ENCODE measurements around the gene PCK2.
A peak's percentile ranks its signal among the peaks of the same experiment; 100 is the strongest.

The PCK2 gene

DNA sequence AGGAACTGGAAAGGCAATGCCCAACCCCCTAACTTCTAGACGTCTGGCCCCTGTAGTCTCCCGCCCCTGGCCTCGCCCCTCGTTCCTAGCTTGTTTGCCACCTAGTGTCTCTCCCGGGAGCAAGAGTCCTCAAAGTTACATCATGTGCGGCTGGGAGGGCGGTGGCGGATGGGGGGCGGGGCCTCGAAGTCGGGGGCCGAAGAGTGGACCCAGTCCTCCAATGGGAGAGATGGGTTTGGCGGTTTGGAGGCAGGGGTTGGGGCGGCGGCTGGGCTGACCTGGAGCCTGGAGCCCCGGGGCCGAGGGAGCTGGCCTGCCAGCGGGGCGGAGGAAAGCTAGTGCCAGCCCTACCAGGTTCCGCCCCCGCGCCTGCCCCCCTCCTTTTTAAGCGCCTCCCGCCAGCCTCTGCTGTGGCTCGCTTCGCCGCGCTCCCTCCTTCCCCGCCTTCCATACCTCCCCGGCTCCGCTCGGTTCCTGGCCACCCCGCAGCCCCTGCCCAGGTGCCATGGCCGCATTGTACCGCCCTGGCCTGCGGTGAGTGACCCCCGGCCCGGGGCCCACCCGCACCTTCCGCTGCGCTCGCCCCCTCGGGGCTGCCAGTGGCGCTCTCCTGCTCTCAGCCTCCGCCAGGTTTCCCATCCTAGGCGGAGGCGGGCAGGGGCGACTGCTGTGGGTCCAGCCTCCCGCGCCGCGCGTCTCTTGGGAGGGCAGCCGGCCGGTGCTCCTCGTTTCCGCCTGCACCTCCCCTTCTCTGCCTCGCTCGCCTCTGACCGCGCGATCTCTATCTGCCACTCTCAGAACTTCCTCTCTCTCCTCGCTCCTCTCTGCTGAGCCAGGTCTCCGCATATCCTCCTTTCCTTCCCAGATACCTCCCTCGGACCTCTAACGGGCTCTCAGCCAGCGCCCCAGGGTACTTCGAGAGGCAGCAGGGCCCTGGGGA, at the start of gene PCK2 (continued):
- TF ChIP-seq, protein P1, sequence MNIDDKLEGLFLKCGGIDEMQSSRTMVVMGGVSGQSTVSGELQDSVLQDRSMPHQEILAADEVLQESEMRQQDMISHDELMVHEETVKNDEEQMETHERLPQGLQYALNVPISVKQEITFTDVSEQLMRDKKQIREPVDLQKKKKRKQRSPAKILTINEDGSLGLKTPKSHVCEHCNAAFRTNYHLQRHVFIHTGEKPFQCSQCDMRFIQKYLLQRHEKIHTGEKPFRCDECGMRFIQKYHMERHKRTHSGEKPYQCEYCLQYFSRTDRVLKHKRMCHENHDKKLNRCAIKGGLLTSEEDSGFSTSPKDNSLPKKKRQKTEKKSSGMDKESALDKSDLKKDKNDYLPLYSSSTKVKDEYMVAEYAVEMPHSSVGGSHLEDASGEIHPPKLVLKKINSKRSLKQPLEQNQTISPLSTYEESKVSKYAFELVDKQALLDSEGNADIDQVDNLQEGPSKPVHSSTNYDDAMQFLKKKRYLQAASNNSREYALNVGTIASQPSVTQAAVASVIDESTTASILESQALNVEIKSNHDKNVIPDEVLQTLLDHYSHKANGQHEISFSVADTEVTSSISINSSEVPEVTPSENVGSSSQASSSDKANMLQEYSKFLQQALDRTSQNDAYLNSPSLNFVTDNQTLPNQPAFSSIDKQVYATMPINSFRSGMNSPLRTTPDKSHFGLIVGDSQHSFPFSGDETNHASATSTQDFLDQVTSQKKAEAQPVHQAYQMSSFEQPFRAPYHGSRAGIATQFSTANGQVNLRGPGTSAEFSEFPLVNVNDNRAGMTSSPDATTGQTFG (tag by site-specific recombination; IDR thresholded peaks at IDR 0.05; ENCODE audit: borderline replicate concordance), result no peak
- TF ChIP-seq ZNF274 (IDR thresholded peaks at IDR 0.05; ENCODE audit: low read length) (no peak), ZNF274 (tag by site-specific recombination; IDR thresholded peaks at IDR 0.05; ENCODE audit: borderline replicate concordance) (no peak), ATF2 (tag by site-specific recombination; IDR thresholded peaks at IDR 0.05; ENCODE audit: low read depth) (no peak), TRIM28 (IDR thresholded peaks at IDR 0.05; ENCODE audit: borderline replicate concordance, low read length) (no peak), SALL2 (tag by site-specific recombination; IDR thresholded peaks at IDR 0.05; ENCODE audit: borderline replicate concordance) (no peak), ZNF610 (tag by site-specific recombination; IDR thresholded peaks at IDR 0.05; ENCODE audit: borderline replicate concordance) (no peak), ZNF48 (tag by site-specific recombination; IDR thresholded peaks at IDR 0.05) (no peak), ZNF529 (tag by site-specific recombination; IDR thresholded peaks at IDR 0.05; ENCODE audit: insufficient replicate concordance) (no peak), ZNF146 (tag by site-specific recombination; IDR thresholded peaks at IDR 0.05) (peak; percentile 10; the same call in 1 of the 2 replicates), ZNF19 (tag by site-specific recombination; IDR thresholded peaks at IDR 0.05; ENCODE audit: low read depth) (no peak), YY1 (tag by site-specific recombination; IDR thresholded peaks at IDR 0.05) (peak; percentile 50; the same call in 1 of the 2 replicates), PBX3 (CRISPR knock-in tag; IDR thresholded peaks at IDR 0.05) (peak; percentile 30; the same call in 1 of the 2 replicates), ZNF2 (tag by site-specific recombination; IDR thresholded peaks at IDR 0.05) (peak; percentile 77; the same call in 1 of the 2 replicates), ZNF24 (tag by site-specific recombination; IDR thresholded peaks at IDR 0.05) (no peak), ZNF211 (tag by site-specific recombination; IDR thresholded peaks at IDR 0.05; ENCODE audit: low read depth) (no peak), ZNF501 (tag by site-specific recombination; IDR thresholded peaks at IDR 0.05) (no peak; the same call in 1 of the 2 replicates), MYNN (tag by site-specific recombination; IDR thresholded peaks at IDR 0.05; ENCODE audit: borderline replicate concordance) (no peak), ZNF354C (tag by site-specific recombination; IDR thresholded peaks at IDR 0.05; ENCODE audit: borderline replicate concordance, low read depth) (no peak), ZBTB11 (tag by site-specific recombination; conservative IDR thresholded peaks at IDR 0.05; ENCODE audit: low read depth) (no peak; the same call in none of the 2 replicates), ZNF621 (tag by site-specific recombination; IDR thresholded peaks at IDR 0.05) (no peak), ELK4 (IDR thresholded peaks at IDR 0.05; ENCODE audit: borderline replicate concordance, low read depth, low read length) (no peak), ZNF701 (tag by site-specific recombination; IDR thresholded peaks at IDR 0.05) (no peak)
- TF ChIP-seq, protein P2, sequence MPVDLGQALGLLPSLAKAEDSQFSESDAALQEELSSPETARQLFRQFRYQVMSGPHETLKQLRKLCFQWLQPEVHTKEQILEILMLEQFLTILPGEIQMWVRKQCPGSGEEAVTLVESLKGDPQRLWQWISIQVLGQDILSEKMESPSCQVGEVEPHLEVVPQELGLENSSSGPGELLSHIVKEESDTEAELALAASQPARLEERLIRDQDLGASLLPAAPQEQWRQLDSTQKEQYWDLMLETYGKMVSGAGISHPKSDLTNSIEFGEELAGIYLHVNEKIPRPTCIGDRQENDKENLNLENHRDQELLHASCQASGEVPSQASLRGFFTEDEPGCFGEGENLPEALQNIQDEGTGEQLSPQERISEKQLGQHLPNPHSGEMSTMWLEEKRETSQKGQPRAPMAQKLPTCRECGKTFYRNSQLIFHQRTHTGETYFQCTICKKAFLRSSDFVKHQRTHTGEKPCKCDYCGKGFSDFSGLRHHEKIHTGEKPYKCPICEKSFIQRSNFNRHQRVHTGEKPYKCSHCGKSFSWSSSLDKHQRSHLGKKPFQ (tag by site-specific recombination; IDR thresholded peaks at IDR 0.05), result no peak
- TF ChIP-seq, protein P3, sequence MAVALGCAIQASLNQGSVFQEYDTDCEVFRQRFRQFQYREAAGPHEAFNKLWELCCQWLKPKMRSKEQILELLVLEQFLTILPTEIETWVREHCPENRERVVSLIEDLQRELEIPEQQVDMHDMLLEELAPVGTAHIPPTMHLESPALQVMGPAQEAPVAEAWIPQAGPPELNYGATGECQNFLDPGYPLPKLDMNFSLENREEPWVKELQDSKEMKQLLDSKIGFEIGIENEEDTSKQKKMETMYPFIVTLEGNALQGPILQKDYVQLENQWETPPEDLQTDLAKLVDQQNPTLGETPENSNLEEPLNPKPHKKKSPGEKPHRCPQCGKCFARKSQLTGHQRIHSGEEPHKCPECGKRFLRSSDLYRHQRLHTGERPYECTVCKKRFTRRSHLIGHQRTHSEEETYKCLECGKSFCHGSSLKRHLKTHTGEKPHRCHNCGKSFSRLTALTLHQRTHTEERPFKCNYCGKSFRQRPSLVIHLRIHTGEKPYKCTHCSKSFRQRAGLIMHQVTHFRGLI (tag by site-specific recombination; IDR thresholded peaks at IDR 0.05), result peak; percentile 90

Data from HEK293 (cell line).